ENCODE data around the gene IPPK.
"Not testable (repeated sequence)": the region's sequence is repeated elsewhere in the genome, so short reads cannot be mapped to it uniquely, and the experiment has no call there.

The IPPK gene

DNA sequence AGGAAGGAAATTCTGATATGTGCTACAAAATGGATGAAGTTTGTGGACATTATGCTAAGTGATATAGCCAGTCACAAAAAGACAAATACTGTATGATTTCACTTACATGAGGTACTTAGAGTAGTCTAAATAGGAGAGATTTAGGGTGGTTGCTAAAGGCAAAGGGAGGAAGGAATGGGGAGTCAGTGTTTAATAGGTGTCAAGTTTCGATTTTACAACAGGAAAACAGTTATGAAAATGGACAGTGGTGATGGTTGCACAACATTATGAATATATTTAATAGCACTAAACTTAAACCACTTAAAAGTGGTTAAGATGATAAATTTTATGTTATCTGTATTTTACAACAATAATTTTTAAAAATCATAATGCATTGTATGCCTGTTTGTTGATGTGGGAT is 93.8 kb downstream of the IPPK start:
- no peak for DNase-seq

GRCh38 chr9:92573612-92574011 is 96.3 kb downstream of the IPPK start:
- not testable (repeated sequence) for DNase-seq

GRCh38 chr9:92571871-92572270 is 98.1 kb downstream of the IPPK start:
- DNase-seq, result not testable (repeated sequence)

- DNase-seq, result no peak
Measured at GRCh38 chr9:92564982-92565381, 104.9 kb downstream of the IPPK start.

DNA sequence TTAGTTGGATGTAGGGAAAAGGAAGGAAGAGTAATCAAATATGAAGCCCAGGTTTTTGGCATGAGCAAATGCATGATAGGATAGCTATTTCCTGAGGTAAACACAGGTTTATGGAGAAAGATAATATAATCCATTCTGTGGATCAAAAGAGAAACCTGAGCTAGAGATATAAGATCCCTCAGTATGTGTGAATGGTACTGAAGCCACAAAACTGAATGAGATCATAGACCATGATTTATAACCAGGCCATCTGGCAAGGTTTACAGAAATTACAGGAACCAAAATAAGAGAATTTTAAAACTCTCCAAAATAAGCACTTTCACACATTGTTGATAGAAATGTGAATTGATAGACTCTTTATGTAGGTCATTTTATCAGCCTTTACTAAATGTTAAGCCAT is 105.4 kb downstream of the IPPK start:
- no peak for DNase-seq

All from stimulated activated naive CD4-positive, alpha-beta T cell treated with Interleukin-2 at 50 U/mL for 16 hours (primary cell).